Nephron progenitor cell (in vitro differentiated cells): ENCODE data around the gene MAGI2.

ENCODE experiments used
- DNase-seq: peaks from one replicate; pipeline ENCODE4 v3.0.0; 2021
- H3K27ac Mint-ChIP-seq: 2 replicates; pipeline ENCODE4 v1.8.0; 2021; ENCODE audit warnings: mild to moderate bottlenecking, moderate library complexity, mixed read lengths
- H3K27me3 Mint-ChIP-seq: 2 replicates; pipeline ENCODE4 v1.8.0; 2021; ENCODE audit warnings: mild to moderate bottlenecking, low read depth, mixed read lengths; ENCODE audit not compliant: poor library complexity
- H3K36me3 Mint-ChIP-seq: 2 replicates; pipeline ENCODE4 v1.8.0; 2021; ENCODE audit warnings: low read depth, mixed read lengths
- H3K4me1 Mint-ChIP-seq: 2 replicates; pipeline ENCODE4 v1.8.0; 2021; ENCODE audit warnings: mixed read lengths
- H3K4me3 Mint-ChIP-seq: 2 replicates; pipeline ENCODE4 v1.8.0; 2021; ENCODE audit warnings: mild to moderate bottlenecking, moderate library complexity, mixed read lengths
- H3K9me3 Mint-ChIP-seq: 2 replicates; pipeline ENCODE4 v1.8.0; 2021; ENCODE audit warnings: mild to moderate bottlenecking, moderate library complexity, mixed read lengths
- CTCF ChIP-seq: fragments of 200-600 bp; sonication (generic); IDR thresholded peaks from 2 replicates; pipeline ENCODE4 v1.5.0; 2021; ENCODE audit warnings: antibody characterized with exemption

Gene MAGI2

DNA sequence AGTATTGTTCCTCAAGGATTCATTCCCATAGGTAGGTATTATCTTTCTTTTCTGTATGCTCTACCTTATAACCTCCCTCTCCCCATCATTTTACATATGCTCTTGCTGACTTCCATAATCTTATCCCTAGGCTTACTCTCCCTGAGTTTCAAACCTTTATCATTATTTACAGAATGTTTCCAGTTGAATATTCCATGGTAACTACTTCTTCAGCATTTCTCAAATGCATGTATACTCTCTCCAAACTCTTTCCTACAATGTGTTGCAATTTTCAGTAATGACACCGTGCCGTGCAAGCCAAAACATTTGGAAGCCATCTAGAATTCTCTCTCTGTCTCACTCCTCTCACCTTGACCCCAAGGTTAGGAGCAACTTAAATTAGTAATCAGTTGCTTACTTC lies 548.5 kb downstream of the MAGI2 start:
- Mint-ChIP-seq H3K27me3 (no peaks in the 10 kb centered on the region), H3K27ac (peak overlapping the region; percentile 11), H3K4me1 (peaks cover 54% of the 10 kb centered on the region), H3K36me3 (peaks cover 6% of the 10 kb centered on the region), H3K4me3 (no peak overlapping the region), H3K9me3 (peaks cover 7% of the 10 kb centered on the region)
- DNase-seq, result no peak
- no peak for TF ChIP-seq CTCF

- TF ChIP-seq CTCF, result no peak
- Mint-ChIP-seq H3K4me1 (peaks cover 28% of the 10 kb centered on the region), H3K27me3 (no peaks in the 10 kb centered on the region), H3K27ac (no peak overlapping the region), H3K4me3 (no peak overlapping the region), H3K36me3 (no peaks in the 10 kb centered on the region), H3K9me3 (peaks cover 4% of the 10 kb centered on the region)
- DNase-seq, result no peak
These were observed 551.9 kb downstream of the MAGI2 start for GRCh38 chr7:78901566-78901965.

GRCh38 chr7:78900806-78901205 lies 552.7 kb downstream of the MAGI2 start:
- Mint-ChIP-seq H3K4me1 (peaks cover 23% of the 10 kb centered on the region), H3K4me3 (no peak overlapping the region), H3K27me3 (no peaks in the 10 kb centered on the region), H3K27ac (no peak overlapping the region), H3K36me3 (no peaks in the 10 kb centered on the region), H3K9me3 (peaks cover 4% of the 10 kb centered on the region)
- no peak for TF ChIP-seq CTCF
- no peak for DNase-seq

- Mint-ChIP-seq H3K27me3 (no peaks in the 10 kb centered on the region), H3K4me1 (peaks cover 10% of the 10 kb centered on the region), H3K4me3 (no peak overlapping the region), H3K9me3 (peaks cover 16% of the 10 kb centered on the region), H3K36me3 (no peaks in the 10 kb centered on the region), H3K27ac (no peak overlapping the region)
- TF ChIP-seq CTCF, result no peak
- no peak for DNase-seq
These were observed 558.1 kb downstream of the MAGI2 start for GRCh38 chr7:78895393-78895792.

- H3K36me3 Mint-ChIP-seq, result no peaks in the 10 kb centered on the region
- no peaks in the 10 kb centered on the region for H3K4me1 Mint-ChIP-seq
- H3K9me3 Mint-ChIP-seq, result peaks cover 45% of the 10 kb centered on the region
- H3K27me3 Mint-ChIP-seq, result no peaks in the 10 kb centered on the region
- no peak for DNase-seq
- no peak overlapping the region for H3K4me3 Mint-ChIP-seq
- no peak overlapping the region for H3K27ac Mint-ChIP-seq
- TF ChIP-seq CTCF, result no peak
These were observed 574.3 kb downstream of the MAGI2 start for GRCh38 chr7:78879206-78879605.

DNA sequence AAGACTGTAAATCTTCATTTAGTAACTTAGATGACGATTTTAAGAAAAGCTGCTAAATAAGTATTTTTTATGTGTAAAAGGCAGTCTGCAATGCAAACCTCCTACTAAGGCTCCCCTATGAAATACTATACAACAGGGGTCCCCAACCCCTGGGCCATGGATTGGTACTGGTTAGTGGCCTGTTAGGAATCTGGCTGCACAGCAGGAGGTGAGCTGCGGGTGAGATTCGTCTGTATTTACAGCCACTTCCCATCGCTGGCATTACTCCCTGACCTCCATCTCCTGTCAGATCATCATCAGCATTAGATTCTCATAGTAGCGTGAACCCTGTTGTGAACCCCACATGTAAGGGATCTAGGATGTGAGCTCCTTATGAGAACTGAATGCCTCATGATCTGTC lies 580.4 kb downstream of the MAGI2 start:
- no peaks in the 10 kb centered on the region for H3K27me3 Mint-ChIP-seq
- H3K9me3 Mint-ChIP-seq, result peaks cover 8% of the 10 kb centered on the region
- H3K4me1 Mint-ChIP-seq, result no peaks in the 10 kb centered on the region
- DNase-seq, result peak; percentile 3
- H3K36me3 Mint-ChIP-seq, result peaks cover 6% of the 10 kb centered on the region
- H3K27ac Mint-ChIP-seq, result no peak overlapping the region
- H3K4me3 Mint-ChIP-seq, result no peak overlapping the region
- TF ChIP-seq CTCF, result no peak
